NCI-H2029 (cell line): Measurements from ENCODE around the gene PAXX.

Experiments used
- DNase-seq: peaks from one replicate; lab custom pipeline; 2025; lab: John Stamatoyannopoulos, UW

The PAXX gene

GRCh38 chr9:136952876-136953770 is 39.1 kb upstream of the PAXX start:
- no peak for DNase-seq

DNA sequence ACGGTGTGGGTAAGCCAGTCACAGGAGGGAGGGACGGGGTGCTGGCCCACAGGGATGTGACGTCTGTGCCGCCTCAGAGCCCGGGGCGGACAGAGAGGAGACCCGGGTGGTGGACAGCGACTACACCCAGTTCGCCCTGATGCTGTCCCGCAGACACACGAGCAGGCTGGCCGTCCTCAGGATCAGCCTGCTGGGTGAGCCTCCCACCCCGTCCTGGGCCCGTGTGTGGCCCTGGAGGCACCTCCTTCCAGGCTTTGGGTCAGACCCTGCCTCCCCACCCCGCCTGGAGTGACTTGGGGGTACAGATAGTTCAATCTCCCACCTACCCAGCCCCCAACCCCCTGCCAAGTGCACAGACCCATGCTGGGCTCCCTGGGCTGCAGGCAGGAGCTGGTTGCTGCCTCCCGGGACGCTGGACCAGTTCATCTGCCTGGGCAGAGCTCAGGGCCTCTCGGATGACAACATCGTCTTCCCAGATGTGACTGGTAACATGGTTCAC is 38.4 kb upstream of the PAXX start:
- DNase-seq, result no peak

- DNase-seq, result no peak
Observed at GRCh38 chr9:136954270-136955083, 37.7 kb upstream of the PAXX start.

GRCh38 chr9:136955202-136955942 is 36.9 kb upstream of the PAXX start:
- no peak for DNase-seq

DNA sequence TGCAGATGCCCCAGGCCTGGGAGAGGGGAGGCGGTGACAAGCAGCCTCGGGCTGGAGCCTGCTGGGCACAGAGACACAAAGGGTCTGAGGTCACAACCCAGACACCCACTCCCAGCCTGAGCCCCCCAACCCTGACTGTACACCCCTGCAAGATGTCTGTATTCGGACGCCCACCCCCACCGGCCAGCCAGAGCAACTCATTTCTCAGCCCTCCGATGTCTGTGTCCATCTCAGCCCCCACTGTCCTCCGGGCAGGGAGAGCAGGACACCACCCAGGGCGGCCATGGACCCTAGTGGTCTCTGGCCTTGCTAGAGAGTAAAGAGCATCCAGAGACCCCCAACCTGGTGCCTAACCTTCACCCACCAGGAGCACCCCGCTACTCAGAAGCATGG is 36.3 kb upstream of the PAXX start:
- DNase-seq, result no peak

DNA sequence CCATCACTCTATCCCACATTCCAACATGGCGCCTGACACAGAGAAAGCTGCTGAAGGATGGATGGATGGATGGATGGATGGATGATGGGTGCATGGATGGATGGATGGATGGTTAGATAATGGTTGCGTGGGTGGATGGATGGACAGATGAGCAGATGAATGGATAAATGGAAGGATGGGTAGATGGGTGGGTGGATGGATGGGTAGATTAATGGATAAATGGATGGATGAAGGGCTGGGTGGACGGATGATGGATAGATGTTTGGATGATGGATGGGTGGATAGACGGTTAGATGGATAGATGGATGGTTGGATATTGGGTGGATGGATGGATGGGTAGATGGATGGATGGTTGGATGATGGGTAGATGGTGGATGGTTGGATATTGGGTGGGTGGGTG is 35.6 kb upstream of the PAXX start:
- DNase-seq, result no peak

DNA sequence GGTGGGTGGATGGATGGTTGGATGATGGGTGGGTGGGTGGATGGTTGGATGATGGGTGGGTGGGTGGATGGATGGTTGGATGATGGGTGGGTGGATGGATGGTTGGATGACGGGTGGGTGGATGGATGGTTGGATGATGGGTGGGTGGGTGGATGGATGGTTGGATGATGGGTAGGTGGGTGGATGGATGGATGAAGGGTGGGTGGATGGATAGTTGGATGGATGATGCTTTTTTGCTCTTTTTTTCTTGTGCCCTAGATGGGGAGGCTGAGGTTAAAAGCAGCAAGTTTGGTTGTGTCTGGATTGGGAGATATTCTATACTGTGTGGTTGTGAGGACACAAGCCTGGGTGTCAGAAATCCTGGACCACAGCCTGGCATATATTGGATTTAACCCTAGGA is 34.8 kb upstream of the PAXX start:
- DNase-seq, result no peak

DNA sequence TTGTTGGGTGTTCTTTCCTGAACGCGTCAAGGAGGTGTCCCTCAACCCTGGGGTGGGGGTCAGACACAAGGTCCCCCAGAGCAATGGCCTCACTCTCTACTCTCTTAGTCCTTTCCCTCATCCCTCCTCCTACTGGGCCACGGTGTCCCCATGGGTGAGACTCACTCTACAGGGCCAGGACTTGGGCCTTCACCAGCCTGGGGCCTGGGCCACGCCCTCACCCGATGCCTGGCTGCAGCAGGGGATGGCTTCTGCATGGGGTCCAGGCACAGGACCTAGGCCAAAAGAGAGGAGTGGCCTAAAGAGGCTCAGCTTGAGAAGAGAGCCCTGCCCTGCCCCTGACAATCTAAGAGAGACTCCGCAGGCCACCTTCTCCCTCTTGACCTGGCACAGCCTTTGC is 34.3 kb upstream of the PAXX start:
- DNase-seq, result no peak

DNA sequence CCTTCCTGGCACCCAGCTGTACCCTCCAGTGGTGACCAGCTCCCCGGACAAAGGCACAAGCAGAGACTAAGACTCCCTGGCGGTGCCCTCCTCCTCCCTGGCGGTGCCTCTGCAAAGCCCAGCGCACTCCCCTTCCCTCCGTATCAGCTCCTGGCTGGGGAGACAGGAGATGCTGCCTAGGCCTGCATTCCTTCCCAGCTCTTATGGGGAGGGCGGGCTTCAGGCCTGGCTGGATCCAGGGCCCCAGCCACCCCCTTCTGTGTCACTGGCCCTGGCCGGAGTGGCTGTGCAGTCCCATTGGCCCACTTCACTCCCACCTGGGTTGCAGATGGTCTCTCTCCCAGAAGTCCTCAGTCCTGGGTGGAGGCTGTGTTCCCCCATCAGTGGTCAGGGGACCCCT is 33.7 kb upstream of the PAXX start:
- DNase-seq, result no peak

GRCh38 chr9:136958898-136959850 is 33.0 kb upstream of the PAXX start:
- no peak for DNase-seq

DNA sequence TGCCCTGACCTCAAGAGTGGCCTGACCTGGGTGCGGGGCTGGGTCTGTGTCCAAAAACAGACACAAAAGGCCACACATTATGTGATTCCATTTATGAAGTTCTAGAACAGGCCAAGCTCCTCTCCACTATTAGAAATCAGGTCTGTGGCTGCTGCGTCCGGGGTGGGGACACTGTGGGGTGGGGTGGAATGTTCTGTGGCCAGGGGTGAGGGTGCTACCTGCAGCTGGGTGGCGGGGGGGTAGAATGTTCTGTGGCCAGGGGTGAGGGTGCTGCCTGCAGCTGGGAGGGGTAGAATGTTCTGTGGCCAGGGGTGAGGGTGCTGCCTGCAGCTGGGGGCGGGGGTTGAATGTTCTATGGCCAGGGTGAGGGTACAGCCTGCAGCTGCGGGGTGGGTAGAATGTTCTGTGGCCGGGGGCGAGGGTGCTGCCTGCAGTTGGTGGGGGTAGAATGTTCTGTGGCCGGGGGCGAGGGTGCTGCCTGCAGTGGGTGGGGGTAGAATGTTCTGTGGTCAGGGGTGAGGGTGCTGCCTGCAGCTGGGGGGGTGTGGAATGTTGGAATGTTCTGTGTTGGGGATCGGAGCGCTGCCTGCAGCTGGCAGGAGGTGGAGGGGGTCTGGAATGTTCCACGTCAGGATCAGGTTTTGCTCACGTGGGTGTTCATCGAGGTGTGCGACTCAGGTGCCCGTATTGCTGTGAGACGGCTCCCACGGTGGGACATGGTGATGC is 31.8 kb upstream of the PAXX start:
- no peak for DNase-seq

GRCh38 chr9:136960938-136961275 is 31.3 kb upstream of the PAXX start:
- no peak for DNase-seq

DNA sequence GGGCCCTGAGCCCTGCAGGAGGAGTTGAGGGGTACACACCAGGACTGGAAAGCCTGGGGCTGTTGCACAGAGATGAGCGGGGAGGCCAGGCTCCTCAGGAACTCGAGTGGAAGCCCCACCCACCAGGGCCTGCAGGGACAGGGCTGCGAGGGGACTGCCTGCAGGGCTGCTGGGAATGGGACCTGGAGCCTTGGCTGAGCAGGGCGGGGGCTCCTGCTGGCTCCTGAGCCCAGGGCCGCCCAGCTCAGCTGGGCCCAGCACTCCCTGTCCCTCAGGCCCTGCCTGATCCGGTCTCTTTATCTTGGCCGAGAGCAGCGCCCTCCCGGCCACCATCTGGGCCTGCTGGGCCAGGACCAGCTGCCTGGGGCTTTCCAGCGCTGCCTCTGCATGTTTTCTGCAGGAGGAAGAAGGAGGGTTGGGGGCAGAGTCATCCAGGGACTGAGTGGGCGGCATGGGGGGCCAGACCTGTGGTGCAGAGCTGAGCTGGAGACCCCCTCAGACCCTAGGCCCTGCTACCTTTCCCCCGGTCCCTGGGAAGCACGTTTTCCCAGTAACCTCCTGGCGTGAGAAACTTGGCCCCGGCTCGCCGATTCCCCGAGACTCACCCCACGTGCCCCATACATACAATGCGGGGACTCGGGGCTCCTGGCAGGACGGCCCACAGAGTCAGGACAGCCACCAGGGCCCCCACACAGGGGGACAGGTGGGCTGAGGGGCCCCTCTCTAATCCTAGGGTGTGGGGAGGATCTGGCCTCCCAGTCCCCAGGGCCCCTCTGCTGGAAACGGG is 30.8 kb upstream of the PAXX start:
- no peak for DNase-seq

DNA sequence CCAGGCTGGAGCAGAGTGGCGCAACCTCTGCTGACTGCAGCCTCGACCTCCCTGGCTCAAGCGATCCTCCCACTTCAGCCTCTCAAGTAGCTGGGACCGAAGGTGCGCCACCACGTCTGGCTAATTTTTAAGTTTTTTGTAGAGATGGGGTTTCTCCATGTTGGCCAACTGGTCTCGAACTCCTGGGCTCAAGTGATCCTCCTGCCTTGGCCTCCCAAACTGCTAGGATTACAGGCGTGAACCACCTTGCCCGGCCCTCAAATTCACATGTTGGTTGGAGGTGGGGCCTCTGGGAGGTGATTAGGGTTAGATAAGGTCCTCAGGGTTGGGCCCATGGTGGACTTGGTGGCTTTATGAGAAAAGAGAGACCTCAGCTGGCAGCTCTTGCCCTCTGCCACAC is 30.1 kb upstream of the PAXX start:
- DNase-seq, result no peak

GRCh38 chr9:136962701-136963248 is 29.4 kb upstream of the PAXX start:
- DNase-seq, result no peak

- DNase-seq, result no peak
Observed at GRCh38 chr9:136963341-136963740, 28.9 kb upstream of the PAXX start.

- DNase-seq, result no peak
Observed at GRCh38 chr9:136963751-136964150, 28.5 kb upstream of the PAXX start.

DNA sequence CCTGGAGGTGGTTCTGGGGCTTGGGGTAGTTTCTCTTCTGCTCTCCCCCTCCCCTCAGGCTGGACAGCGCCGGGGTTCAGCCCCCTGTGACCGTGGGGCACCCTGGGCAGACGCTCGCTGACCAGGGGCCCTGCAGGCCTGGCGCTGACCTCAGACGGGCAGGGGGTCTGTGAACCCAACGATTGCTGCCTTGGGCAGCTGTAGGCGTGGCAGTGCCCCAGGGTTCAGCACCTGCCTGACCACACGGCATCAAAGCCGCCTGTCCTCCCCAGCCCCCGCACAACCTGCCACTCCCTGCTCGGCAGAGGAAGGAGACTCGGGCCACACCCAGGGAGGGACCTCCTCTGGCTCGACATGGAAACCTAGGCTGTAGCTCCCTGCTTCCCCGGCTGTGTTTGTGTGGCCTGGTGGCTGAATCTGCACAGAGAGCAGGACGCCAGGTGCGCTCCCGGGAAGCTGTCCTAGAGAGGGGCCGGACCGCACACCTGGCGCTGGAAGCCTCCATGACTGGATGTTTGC is 28.0 kb upstream of the PAXX start:
- DNase-seq, result no peak

DNA sequence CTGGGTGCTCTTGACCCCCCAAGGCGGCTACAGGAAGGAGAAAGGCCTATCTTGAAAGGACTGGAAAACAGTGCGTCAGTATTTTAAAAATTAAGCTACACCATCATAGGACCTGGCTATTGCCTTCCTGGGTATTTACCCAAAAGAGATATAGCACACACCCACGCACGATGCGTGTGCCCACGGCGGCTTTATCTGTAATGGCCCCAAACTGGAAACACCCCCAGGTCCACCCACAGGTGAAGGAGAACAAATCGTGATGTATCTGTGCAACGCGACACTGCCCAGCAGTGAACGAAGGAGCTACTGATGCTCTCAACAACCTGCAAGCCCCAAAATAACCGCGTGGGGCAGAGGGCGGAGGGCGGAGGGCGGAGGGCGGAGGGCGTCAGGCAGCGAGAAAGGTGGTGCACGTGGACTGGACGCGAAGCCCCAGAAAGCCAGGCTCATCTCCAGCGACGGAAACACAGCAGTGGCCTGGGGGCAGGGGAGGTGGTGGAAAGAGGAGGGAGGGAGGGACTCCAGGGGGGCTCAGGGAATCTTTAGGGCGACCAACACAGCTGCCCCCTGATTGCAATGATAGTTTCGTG is 27.3 kb upstream of the PAXX start:
- no peak for DNase-seq
